WTC11 (cell line): ENCODE data around the gene PRAME. TPM values are rescaled to one million over a fixed set of nuclear protein-coding genes. Genes with fewer than 3 reads are reported as not detected.

Experiments
- ATAC-seq: fragments of 200-7000 bp; cut with Tn5 transposase; 2 replicates; pipeline ENCODE4 v1.10.0; 2021; ENCODE audit warnings: mild to moderate bottlenecking, moderate library complexity
- CTCF ChIA-PET: fragments of 300-600 bp; sonication (Branson Sonifier 250); formaldehyde crosslinking; loops from one replicate; lab custom pipeline; 2021; ENCODE audit warnings: antibody characterized with exemption; lab: Charles Lee
- POLR2A ChIA-PET: fragments of 350-600 bp; sonication (Branson Sonifier 250); formaldehyde crosslinking; loops from one replicate; lab custom pipeline; 2021; ENCODE audit warnings: antibody characterized with exemption; lab: Charles Lee
- DNase-seq: peaks from one replicate; pipeline ENCODE4 v3.0.0; 2021; ENCODE audit warnings: low spot score
- H3K27ac Mint-ChIP-seq: 2 replicates; pipeline ENCODE4 v1.8.0; 2021; ENCODE audit warnings: mixed read lengths
- H3K27me3 Mint-ChIP-seq: 2 replicates; pipeline ENCODE4 v1.8.0; 2021; ENCODE audit warnings: low read depth, mild to moderate bottlenecking, moderate library complexity, mixed read lengths
- H3K36me3 Mint-ChIP-seq: 2 replicates; pipeline ENCODE4 v1.8.0; 2021; ENCODE audit warnings: mixed read lengths
- H3K4me1 Mint-ChIP-seq: 2 replicates; pipeline ENCODE4 v1.8.0; 2022; ENCODE audit warnings: mixed read lengths
- H3K4me3 Mint-ChIP-seq: 2 replicates; pipeline ENCODE4 v1.8.0; 2021; ENCODE audit warnings: mild to moderate bottlenecking, moderate library complexity, mixed read lengths
- H3K9me3 Mint-ChIP-seq: 2 replicates; pipeline ENCODE4 v1.8.0; 2021; ENCODE audit warnings: mixed read lengths
- AFF4 ChIP-seq: sonication (generic); formaldehyde crosslinking; IDR thresholded peaks from 2 replicates; pipeline ENCODE4 v1.8.1; 2023; ENCODE audit warnings: mild to moderate bottlenecking, missing genetic modification reagents, borderline replicate concordance
- CREM ChIP-seq: sonication (generic); formaldehyde crosslinking; IDR thresholded peaks from 2 replicates; pipeline ENCODE4 v1.8.1; 2022; ENCODE audit warnings: mild to moderate bottlenecking, missing genetic modification reagents, moderate library complexity
- E2F1 ChIP-seq: sonication (generic); formaldehyde crosslinking; IDR thresholded peaks from 2 replicates; pipeline ENCODE4 v1.8.0; 2022; ENCODE audit warnings: mild to moderate bottlenecking, missing genetic modification reagents
- E2F4 ChIP-seq: sonication (generic); formaldehyde crosslinking; IDR thresholded peaks from 2 replicates; pipeline ENCODE4 v1.8.1; 2022; ENCODE audit warnings: low read depth, mild to moderate bottlenecking, moderate library complexity, missing genetic modification reagents, borderline replicate concordance
- E2F5 ChIP-seq: sonication (generic); formaldehyde crosslinking; IDR thresholded peaks from 2 replicates; pipeline ENCODE4 v1.8.1; 2022; ENCODE audit warnings: mild to moderate bottlenecking, moderate library complexity, missing genetic modification reagents
- FOXK1 ChIP-seq: sonication (generic); formaldehyde crosslinking; IDR thresholded peaks from 2 replicates; pipeline ENCODE4 v1.8.0; 2022; ENCODE audit warnings: mild to moderate bottlenecking, moderate library complexity, missing genetic modification reagents
- GRHL2 ChIP-seq: fragments of 250-450 bp; sonication (Bioruptor Pico); IDR thresholded peaks from 2 replicates; pipeline ENCODE4 v1.8.0; 2022; ENCODE audit warnings: mild to moderate bottlenecking, moderate library complexity; ENCODE audit not compliant: insufficient replicate concordance, severe bottlenecking
- GTF2I ChIP-seq: fragments of 250-450 bp; sonication (Bioruptor Pico); conservative IDR thresholded peaks from 2 replicates; pipeline ENCODE4 v1.4.0; 2021; ENCODE audit warnings: mild to moderate bottlenecking
- HMGA2 ChIP-seq: fragments of 250-450 bp; sonication (Bioruptor Pico); IDR thresholded peaks from 2 replicates; pipeline ENCODE4 v1.4.0; 2021; ENCODE audit warnings: mild to moderate bottlenecking, moderate library complexity
- IRF1 ChIP-seq: sonication (generic); formaldehyde crosslinking; IDR thresholded peaks from 2 replicates; pipeline ENCODE4 v1.8.0; 2023; ENCODE audit warnings: missing genetic modification reagents
- KAT7 ChIP-seq: sonication (generic); formaldehyde crosslinking; IDR thresholded peaks from 2 replicates; pipeline ENCODE4 v1.8.1; 2023; ENCODE audit warnings: missing genetic modification reagents, mild to moderate bottlenecking, borderline replicate concordance
- MYBL2 ChIP-seq: sonication (generic); formaldehyde crosslinking; IDR thresholded peaks from 2 replicates; pipeline ENCODE4 v1.8.1; 2023; ENCODE audit warnings: mild to moderate bottlenecking, moderate library complexity, missing genetic modification reagents
- NR2C2 ChIP-seq: sonication (generic); formaldehyde crosslinking; IDR thresholded peaks from 2 replicates; pipeline ENCODE4 v1.8.0; 2022; ENCODE audit warnings: mild to moderate bottlenecking, missing genetic modification reagents
- NR3C1 ChIP-seq: sonication (generic); formaldehyde crosslinking; conservative IDR thresholded peaks from 2 replicates; pipeline ENCODE4 v1.8.1; 2023; ENCODE audit warnings: low read depth, mild to moderate bottlenecking, missing genetic modification reagents
- TP53 ChIP-seq: sonication (generic); formaldehyde crosslinking; IDR thresholded peaks from 2 replicates; pipeline ENCODE4 v1.8.1; 2023; ENCODE audit warnings: mild to moderate bottlenecking, missing genetic modification reagents
- ZNF232 ChIP-seq: sonication (generic); formaldehyde crosslinking; IDR thresholded peaks from 2 replicates; pipeline ENCODE4 v1.8.0; 2022; ENCODE audit warnings: mild to moderate bottlenecking, missing genetic modification reagents
- ZNF425 ChIP-seq: fragments of 250-450 bp; sonication (Bioruptor Pico); conservative IDR thresholded peaks from 2 replicates; pipeline ENCODE4 v1.9.0; 2021; ENCODE audit warnings: mild to moderate bottlenecking
- total RNA-seq: library from RNA; stranded (reverse); gene quantifications from 3 replicates; pipeline ENCODE4 v1.2.3, GENCODE V29; 2021
- TF ChIP-seq, protein P1 (sequence below): sonication (generic); formaldehyde crosslinking; IDR thresholded peaks from 2 replicates; pipeline ENCODE4 v1.8.1; 2022; ENCODE audit warnings: low read depth, missing genetic modification reagents, borderline replicate concordance

The PRAME gene
- total RNA-seq, 1 experiment from 2014 or later = 1.5 TPM

DNA sequence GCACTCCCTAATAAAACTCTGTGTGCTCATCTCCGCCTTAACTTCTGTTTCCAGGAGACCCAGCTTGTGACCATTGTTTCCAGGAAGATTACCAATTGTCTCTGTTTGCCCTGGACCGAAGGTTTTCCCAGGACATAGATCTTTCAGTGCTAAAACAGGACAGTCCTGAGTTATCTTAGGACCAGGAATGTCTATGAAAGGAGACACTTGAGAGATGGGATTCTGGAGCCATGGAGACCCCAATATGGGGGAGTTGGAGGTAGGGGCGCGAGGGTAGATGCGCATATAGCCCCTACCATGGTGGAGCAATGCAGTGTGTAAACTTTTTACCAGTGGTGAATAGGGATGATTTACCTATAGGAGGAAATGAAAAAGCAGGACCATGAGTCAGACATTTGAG lies 10.2 kb upstream of the PRAME start:
- ATAC-seq = no peak
- no peak for DNase-seq
- CTCF ChIA-PET = interaction anchor here (1.1 to 3.4 kb wide), 2 partner anchors 60 to 145 kb away, joined by 4 to 9 read pairs; partner anchors contain the start of gene ZNF280B

More for the DNA sequence above, 10.2 kb upstream of the PRAME start:
- Mint-ChIP-seq H3K4me3 (no peak overlapping the region), H3K9me3 (no peaks in the 10 kb centered on the region), H3K36me3 (no peaks in the 10 kb centered on the region), H3K4me1 (no peaks in the 10 kb centered on the region), H3K27me3 (peaks cover 99% of the 10 kb centered on the region), H3K27ac (no peak overlapping the region)
- POLR2A ChIA-PET = no interaction called here
- TF ChIP-seq E2F1 (CRISPR knock-in tag) (no peak), NR3C1 (no peak), E2F5 (CRISPR knock-in tag) (no peak), FOXK1 (CRISPR knock-in tag) (no peak), ZNF232 (no peak), CREM (CRISPR knock-in tag) (no peak), MYBL2 (no peak), AFF4 (CRISPR knock-in tag) (no peak), TP53 (CRISPR knock-in tag) (no peak), GRHL2 (CRISPR knock-in tag) (no peak), KAT7 (CRISPR knock-in tag) (no peak), GTF2I (CRISPR knock-in tag) (no peak), IRF1 (no peak), HMGA2 (CRISPR knock-in tag) (no peak), ZNF425 (CRISPR knock-in tag) (no peak), NR2C2 (CRISPR knock-in tag) (no peak), E2F4 (no peak)
- TF ChIP-seq, protein P1, sequence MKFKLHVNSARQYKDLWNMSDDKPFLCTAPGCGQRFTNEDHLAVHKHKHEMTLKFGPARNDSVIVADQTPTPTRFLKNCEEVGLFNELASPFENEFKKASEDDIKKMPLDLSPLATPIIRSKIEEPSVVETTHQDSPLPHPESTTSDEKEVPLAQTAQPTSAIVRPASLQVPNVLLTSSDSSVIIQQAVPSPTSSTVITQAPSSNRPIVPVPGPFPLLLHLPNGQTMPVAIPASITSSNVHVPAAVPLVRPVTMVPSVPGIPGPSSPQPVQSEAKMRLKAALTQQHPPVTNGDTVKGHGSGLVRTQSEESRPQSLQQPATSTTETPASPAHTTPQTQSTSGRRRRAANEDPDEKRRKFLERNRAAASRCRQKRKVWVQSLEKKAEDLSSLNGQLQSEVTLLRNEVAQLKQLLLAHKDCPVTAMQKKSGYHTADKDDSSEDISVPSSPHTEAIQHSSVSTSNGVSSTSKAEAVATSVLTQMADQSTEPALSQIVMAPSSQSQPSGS (CRISPR knock-in tag) = no peak
